A673 (cell line): Measurements from ENCODE around the gene TTLL6.

Experiments
- CTCF ChIP-seq: fragments of 300-800, 200-600 bp; sonication (generic); conservative IDR thresholded peaks from 2 replicates; pipeline ENCODE4 v1.5.1; 2017; ENCODE audit warnings: low read depth, mild to moderate bottlenecking, antibody characterized with exemption, low read length, moderate library complexity, mixed read lengths
- EZH2 ChIP-seq: fragments of 200-600 bp; sonication (generic); IDR thresholded peaks from 2 replicates; pipeline ENCODE4 v1.6.1; 2017; ENCODE audit warnings: borderline replicate concordance, low read depth, mild to moderate bottlenecking, mixed read lengths, antibody characterized with exemption, low read length; ENCODE audit not compliant: poor library complexity, severe bottlenecking

DNA sequence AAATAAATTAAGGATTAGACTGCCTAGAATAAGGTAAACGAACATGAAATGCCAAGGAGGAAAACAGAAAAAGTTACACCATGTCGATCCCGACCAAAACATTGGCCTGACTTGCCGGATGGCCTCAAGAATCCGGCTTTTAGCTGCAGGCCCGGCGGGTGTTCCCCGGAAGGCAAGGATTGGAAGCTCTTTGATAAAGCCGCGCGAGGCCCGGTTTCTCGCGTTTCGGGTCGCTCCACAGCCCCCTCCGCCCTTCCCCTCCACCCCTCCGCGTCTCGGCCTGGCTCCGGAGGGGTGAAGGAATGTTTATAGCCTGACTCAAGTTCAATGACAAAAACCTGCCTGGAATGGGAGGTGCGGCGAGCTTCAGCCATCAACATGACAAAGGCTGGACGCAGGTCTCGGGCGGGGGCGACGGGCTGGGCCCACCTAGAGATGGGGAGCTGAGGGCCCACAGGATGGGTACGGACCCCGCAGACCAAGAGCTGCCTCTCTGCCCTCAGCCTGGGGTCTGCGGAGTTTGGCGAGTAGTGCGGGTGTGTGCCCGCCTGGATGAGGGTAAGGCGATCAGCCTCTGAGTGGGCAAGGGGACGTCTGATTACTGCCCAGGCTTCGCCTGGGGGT lies 97.3 kb downstream of the TTLL6 start:
- no peak for TF ChIP-seq CTCF
- TF ChIP-seq EZH2 = no peak
